ENCODE measurements around the gene COL4A2. TPM values are rescaled to one million over a fixed set of nuclear protein-coding genes. Genes with fewer than 3 reads are reported as not detected.

COL4A2 gene
- total RNA-seq, 1 donor from 2014 or later = 159 TPM

DNA sequence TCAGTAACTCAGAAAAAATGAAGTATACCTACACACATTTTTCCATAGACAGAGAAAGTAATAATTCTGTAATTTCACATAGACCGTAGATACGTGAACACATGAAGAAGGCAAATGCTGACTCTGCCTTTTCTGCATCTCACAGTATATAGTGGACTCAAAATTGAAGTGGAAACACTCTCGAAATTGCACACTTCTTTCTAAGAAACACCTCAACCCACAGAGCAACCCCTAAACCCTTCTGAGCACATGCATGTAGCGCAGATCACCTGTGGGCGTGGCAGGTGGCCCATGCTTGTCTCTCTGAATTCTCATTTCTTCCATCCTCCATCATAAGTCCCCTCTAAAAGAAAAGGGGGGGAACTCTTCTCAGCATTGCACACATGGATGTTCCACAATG is 34.9 kb upstream of the COL4A2 start:
- Mint-ChIP-seq H3K36me3 (ENCODE audit: low read depth) (no peaks in the 10 kb centered on the region), H3K27ac (ENCODE audit: unreplicated experiment) (no peak overlapping the region), H3K4me3 (no peak overlapping the region), H3K4me1 (peaks cover 31% of the 10 kb centered on the region), H3K9me3 (no peaks in the 10 kb centered on the region), H3K27me3 (ENCODE audit: low read depth) (no peaks in the 10 kb centered on the region)
- TF ChIP-seq, protein P1, sequence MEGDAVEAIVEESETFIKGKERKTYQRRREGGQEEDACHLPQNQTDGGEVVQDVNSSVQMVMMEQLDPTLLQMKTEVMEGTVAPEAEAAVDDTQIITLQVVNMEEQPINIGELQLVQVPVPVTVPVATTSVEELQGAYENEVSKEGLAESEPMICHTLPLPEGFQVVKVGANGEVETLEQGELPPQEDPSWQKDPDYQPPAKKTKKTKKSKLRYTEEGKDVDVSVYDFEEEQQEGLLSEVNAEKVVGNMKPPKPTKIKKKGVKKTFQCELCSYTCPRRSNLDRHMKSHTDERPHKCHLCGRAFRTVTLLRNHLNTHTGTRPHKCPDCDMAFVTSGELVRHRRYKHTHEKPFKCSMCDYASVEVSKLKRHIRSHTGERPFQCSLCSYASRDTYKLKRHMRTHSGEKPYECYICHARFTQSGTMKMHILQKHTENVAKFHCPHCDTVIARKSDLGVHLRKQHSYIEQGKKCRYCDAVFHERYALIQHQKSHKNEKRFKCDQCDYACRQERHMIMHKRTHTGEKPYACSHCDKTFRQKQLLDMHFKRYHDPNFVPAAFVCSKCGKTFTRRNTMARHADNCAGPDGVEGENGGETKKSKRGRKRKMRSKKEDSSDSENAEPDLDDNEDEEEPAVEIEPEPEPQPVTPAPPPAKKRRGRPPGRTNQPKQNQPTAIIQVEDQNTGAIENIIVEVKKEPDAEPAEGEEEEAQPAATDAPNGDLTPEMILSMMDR (conservative IDR thresholded peaks at IDR 0.05) = no peak
- DNase-seq (ENCODE audit: low read depth, low spot score) = no peak

DNA sequence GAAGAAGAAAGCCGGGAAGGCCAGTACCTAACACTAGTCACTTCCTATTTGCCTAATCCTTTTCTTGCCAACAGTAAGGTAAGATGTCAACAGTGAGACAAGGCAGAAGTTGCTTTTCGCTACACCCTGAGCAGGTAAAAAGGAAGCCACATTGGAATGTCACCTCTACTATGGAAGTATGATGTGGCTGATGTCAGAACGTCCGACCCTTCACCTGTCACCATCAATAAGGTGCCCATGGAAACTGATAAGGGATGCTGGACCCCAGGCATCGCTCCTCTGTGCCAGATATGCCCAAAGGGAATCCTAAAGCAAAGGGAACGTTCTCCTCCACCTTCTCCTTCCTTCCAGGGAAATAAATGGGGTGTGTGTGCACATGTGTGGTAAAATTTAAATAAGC is 34.4 kb upstream of the COL4A2 start:
- peaks cover 32% of the 10 kb centered on the region for H3K4me1 Mint-ChIP-seq
- no peaks in the 10 kb centered on the region for H3K9me3 Mint-ChIP-seq
- no peaks in the 10 kb centered on the region for H3K36me3 Mint-ChIP-seq (ENCODE audit: low read depth)
- TF ChIP-seq, protein P1 (conservative IDR thresholded peaks at IDR 0.05) = no peak
- no peaks in the 10 kb centered on the region for H3K27me3 Mint-ChIP-seq (ENCODE audit: low read depth)
- no peak overlapping the region for H3K4me3 Mint-ChIP-seq
- no peak for DNase-seq (ENCODE audit: low read depth, low spot score)
- no peak overlapping the region for H3K27ac Mint-ChIP-seq (ENCODE audit: unreplicated experiment)

DNA sequence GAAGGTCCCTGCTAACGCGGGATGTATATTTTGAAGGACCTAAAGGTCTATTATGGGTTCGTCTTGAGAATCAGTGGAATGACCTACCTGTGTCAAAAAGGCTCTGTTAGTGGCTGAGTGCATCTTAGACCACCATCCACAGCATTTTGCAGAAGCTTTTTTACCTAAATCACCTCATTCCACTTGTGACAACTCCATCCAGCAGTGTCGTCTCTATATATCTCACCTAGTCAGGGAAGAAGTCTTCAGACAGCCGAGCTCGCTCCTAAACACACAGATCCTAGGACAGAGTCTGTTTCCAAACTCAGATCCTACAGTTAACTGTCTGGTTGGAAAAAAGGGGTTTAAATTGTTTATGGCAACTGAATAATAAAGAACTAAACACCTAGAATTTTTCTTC is 33.8 kb upstream of the COL4A2 start:
- no peak overlapping the region for H3K27ac Mint-ChIP-seq (ENCODE audit: unreplicated experiment)
- H3K4me1 Mint-ChIP-seq = peaks cover 35% of the 10 kb centered on the region
- H3K36me3 Mint-ChIP-seq (ENCODE audit: low read depth) = no peaks in the 10 kb centered on the region
- no peaks in the 10 kb centered on the region for H3K27me3 Mint-ChIP-seq (ENCODE audit: low read depth)
- H3K9me3 Mint-ChIP-seq = no peaks in the 10 kb centered on the region
- TF ChIP-seq, protein P1 (conservative IDR thresholded peaks at IDR 0.05) = no peak
- no peak for DNase-seq (ENCODE audit: low read depth, low spot score)
- H3K4me3 Mint-ChIP-seq = no peak overlapping the region

DNA sequence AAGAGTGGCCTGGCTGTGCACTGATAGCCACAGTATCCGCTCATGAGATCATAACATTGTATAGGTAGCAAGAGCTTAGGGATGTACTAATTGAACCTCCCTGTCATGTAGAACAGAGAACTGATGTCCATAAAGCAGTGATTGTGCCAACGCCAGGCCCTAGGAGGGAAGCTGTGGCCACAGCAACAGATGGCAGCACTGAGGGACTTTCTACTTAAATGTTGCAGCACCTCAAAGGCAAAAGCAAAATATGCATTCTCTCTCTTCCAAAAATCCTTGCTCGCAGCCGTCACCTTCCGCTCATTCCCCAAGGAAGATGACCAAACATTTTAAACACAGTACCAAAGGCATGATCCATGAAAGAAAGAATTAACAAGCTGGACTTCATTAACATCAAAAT is 32.4 kb upstream of the COL4A2 start:
- H3K4me3 Mint-ChIP-seq = no peak overlapping the region
- no peaks in the 10 kb centered on the region for H3K36me3 Mint-ChIP-seq (ENCODE audit: low read depth)
- no peaks in the 10 kb centered on the region for H3K9me3 Mint-ChIP-seq
- no peaks in the 10 kb centered on the region for H3K27me3 Mint-ChIP-seq (ENCODE audit: low read depth)
- TF ChIP-seq, protein P1 (conservative IDR thresholded peaks at IDR 0.05) = no peak
- no peak for DNase-seq (ENCODE audit: low read depth, low spot score)
- H3K27ac Mint-ChIP-seq (ENCODE audit: unreplicated experiment) = peak overlapping the region; percentile 38
- H3K4me1 Mint-ChIP-seq = peaks cover 35% of the 10 kb centered on the region

DNA sequence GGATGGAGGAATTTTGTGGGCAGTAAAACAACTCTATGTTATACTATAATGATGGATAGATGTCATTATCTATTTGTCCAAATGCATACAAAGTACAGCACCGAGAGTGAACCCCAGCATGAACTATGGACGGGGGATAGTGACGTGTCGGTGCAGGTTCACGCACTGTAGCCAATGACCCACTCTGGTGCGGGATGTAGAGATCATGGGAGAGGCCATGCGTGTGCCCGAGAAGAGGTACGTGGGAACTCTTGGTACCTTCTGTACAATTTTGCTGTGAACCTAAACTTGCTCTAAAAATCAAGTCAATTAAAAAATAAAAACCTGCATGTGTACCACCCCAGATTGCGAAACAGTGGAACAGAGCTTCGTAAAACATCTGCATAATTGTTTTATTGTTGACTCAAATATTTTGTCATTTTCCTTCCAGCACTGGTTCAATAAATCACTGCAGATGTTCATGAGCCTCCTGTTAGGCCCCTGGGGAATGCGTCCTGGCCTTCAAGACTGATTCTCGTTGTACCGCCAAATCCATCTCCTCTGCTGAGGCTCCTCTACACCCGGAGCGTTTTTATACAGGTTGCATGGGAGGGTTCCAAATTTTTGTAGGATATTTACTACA is 31.0 kb upstream of the COL4A2 start:
- Mint-ChIP-seq H3K9me3 (no peaks in the 10 kb centered on the region), H3K36me3 (ENCODE audit: low read depth) (no peaks in the 10 kb centered on the region), H3K4me3 (no peak overlapping the region), H3K27me3 (ENCODE audit: low read depth) (no peaks in the 10 kb centered on the region), H3K27ac (ENCODE audit: unreplicated experiment) (no peak overlapping the region), H3K4me1 (peaks cover 32% of the 10 kb centered on the region)
- TF ChIP-seq, protein P1 (conservative IDR thresholded peaks at IDR 0.05) = no peak
- DNase-seq (ENCODE audit: low read depth, low spot score) = no peak

All from neural crest cell (in vitro differentiated cells).